ENCODE results near the gene ABCF1.

The ABCF1 gene

GRCh38 chr6:30640481-30640880, 69.2 kb downstream of the ABCF1 start:
- DNase-seq, result peak; percentile 23

GRCh38 chr6:30641048-30641447, 69.8 kb downstream of the ABCF1 start:
- peak; percentile 30 for DNase-seq

All from KG1 (cell line).